ENCODE measurements around the gene PSMD6. TPM values are rescaled to one million over a fixed set of nuclear protein-coding genes. Genes with fewer than 3 reads are reported as not detected.

PSMD6 gene
- total and polyA plus RNA-seq, 10 of the 15 experiments (the other 5 are each of a cell fraction or from before 2014, with no cell fraction given) = 68.7 to 199 (median 106) TPM

- ATAC-seq = no peak
- H3K79me2 ChIP-seq (ENCODE audit: control insufficient read depth, insufficient read depth, low read length) = no peaks in the 10 kb centered on the region
- POLR2A ChIA-PET = no interaction called here
- no peak overlapping the region for H2AFZ ChIP-seq (ENCODE audit: control insufficient read depth, low read depth, low read length)
- no peaks in the 10 kb centered on the region for H4K20me1 ChIP-seq (ENCODE audit: control insufficient read depth, insufficient read depth)
- H3K4me2 ChIP-seq (ENCODE audit: control insufficient read depth, insufficient read depth) = no peak overlapping the region
- H3K9ac ChIP-seq (ENCODE audit: control insufficient read depth, insufficient read depth, low read length) = no peak overlapping the region
- H3K4me3 ChIP-seq = no peak overlapping the region
- H3K27ac ChIP-seq (ENCODE audit: control insufficient read depth, insufficient read depth) = no peak overlapping the region
- in situ Hi-C loops (cut with MboI) = no loop called here
- no TSS peak for BruUV-seq (replicated peaks)
- SMC1A ChIA-PET (ENCODE audit: uncharacterized antibody, unreplicated experiment) = interaction anchor here (1.0 kb wide), 1 partner anchor 17 kb away, joined by 4 read pairs; no protein-coding TSS in a partner anchor
- no peaks in the 10 kb centered on the region for H3K27me3 ChIP-seq (replicated peaks in 1 of 2; ENCODE audit: control insufficient read depth in 2 of 2, insufficient read depth in 2 of 2, low read length in 1 of 2)
- no peaks in the 10 kb centered on the region for H3K9me3 ChIP-seq (replicated peaks; ENCODE audit: control insufficient read depth, insufficient read depth, low read length)
- intact Hi-C loops (cut with micrococcal nuclease; ENCODE audit: unreplicated experiment) = no loop called here
- CTCF ChIA-PET = interaction anchor here (0.7 kb wide), 1 partner anchor 207 kb away, joined by 3 read pairs; no protein-coding TSS in a partner anchor
- TF ChIP-seq ZSCAN29 (IDR thresholded peaks at IDR 0.05) (no peak), HDGF (IDR thresholded peaks at IDR 0.05) (no peak), E2F4 (IDR thresholded peaks at IDR 0.05; ENCODE audit: low read depth, low read length) (no peak), SMAD1 (IDR thresholded peaks at IDR 0.05; ENCODE audit: low read depth, partially characterized antibody) (no peak), ZNF384 (IDR thresholded peaks at IDR 0.05; ENCODE audit: borderline replicate concordance, low read depth, low read length) (no peak), JUNB (IDR thresholded peaks at IDR 0.05) (no peak), CBFB (IDR thresholded peaks at IDR 0.05; ENCODE audit: low read depth) (no peak), RELA (IDR thresholded peaks at IDR 0.05; ENCODE audit: borderline replicate concordance, partially characterized antibody) (no peak), NBN (IDR thresholded peaks at IDR 0.05) (no peak), ATF7 (IDR thresholded peaks at IDR 0.05; ENCODE audit: low read depth) (no peak), CTCF (IDR thresholded peaks at IDR 0.05 in 2 of 3, conservative IDR thresholded peaks at IDR 0.05 in 1 of 3; ENCODE audit: control insufficient read depth in 2 of 3, extremely low read depth in 1 of 3, insufficient read depth in 1 of 3, low read depth in 3 of 3, low read length in 3 of 3) (no peak), POU2F2 (IDR thresholded peaks at IDR 0.05; ENCODE audit: borderline replicate concordance, low read depth, low read length) (no peak), NR2C2 (IDR thresholded peaks at IDR 0.05; ENCODE audit: borderline replicate concordance, control insufficient read depth, insufficient read length, low read depth) (no peak)
- no peaks in the 10 kb centered on the region for H3K4me1 ChIP-seq (ENCODE audit: control insufficient read depth, insufficient read depth, low read length)
- no peak for DNase-seq (ENCODE audit: low read depth, low spot score)
- no peaks in the 10 kb centered on the region for H3K36me3 ChIP-seq (ENCODE audit: control insufficient read depth in 2 of 2, insufficient read depth in 2 of 2, low read length in 1 of 2)
- RAD21 ChIA-PET (ENCODE audit: unreplicated experiment) = no interaction called here
- FAIRE-seq = no peak
Measured at GRCh38 chr3:64070704-64071103, 47.4 kb upstream of the PSMD6 start.
